Measurements from ENCODE around the gene CCNL2.

CCNL2 gene

GRCh38 chr1:1356796-1357401 is 42.2 kb downstream of the CCNL2 start:
- no peak for DNase-seq (ENCODE audit: low read depth in 1 of 2, low spot score in 1 of 2)

DNA sequence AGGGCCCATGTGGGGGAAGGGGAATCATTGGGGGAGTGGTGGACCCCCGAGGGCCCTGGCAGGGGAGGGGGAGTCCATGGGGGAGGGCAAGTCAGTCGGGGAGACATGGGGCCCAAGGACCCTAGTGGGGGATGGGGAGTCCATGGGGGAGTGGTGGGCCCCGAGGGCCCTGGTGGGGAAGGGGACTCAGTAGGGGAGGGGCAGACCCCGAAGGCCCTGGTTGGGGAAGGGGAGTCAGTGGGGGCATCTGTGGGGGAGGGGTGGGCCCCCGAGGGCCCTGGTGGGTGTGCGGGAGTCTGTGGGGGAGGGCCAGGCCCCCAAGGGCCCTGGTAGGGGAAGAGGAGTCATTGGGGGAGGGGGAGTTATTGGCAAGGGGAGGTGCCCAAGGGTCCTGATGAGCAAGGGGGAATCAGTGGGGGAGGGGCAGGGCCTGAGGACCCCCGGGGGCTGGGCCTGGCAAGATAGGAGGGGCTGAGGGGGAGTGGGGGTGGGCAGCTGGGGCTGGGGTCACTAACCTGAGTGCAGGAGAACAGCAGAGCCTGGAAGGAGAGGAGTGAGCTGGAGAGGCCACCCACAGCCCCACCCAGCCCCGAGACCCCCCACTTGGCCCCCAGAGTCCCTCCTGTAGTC is 42.9 kb downstream of the CCNL2 start:
- DNase-seq (ENCODE audit: low read depth in 1 of 2, low spot score in 1 of 2) = no peak

DNA sequence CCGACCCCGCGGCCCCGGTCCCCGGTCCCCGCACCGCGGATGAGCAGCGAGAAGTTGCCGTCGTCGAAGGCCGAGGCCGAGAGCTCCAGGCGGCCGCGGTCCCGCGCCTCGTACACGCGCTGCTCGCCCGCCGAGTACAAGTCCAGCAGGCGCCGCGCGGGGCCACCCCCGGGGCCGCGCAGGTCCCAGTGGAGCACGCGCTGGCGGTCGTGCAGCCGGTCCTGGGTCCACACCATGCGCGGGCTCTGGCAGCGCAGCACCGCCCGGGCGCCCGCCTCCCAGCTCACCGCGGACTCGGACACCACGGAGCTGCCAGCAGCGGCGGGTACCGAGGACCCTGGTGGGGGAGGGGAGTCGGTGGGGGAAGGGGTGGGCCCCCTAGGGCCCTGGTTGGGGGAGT is 43.7 kb downstream of the CCNL2 start:
- no peak for DNase-seq (ENCODE audit: low read depth in 1 of 2, low spot score in 1 of 2)

DNA sequence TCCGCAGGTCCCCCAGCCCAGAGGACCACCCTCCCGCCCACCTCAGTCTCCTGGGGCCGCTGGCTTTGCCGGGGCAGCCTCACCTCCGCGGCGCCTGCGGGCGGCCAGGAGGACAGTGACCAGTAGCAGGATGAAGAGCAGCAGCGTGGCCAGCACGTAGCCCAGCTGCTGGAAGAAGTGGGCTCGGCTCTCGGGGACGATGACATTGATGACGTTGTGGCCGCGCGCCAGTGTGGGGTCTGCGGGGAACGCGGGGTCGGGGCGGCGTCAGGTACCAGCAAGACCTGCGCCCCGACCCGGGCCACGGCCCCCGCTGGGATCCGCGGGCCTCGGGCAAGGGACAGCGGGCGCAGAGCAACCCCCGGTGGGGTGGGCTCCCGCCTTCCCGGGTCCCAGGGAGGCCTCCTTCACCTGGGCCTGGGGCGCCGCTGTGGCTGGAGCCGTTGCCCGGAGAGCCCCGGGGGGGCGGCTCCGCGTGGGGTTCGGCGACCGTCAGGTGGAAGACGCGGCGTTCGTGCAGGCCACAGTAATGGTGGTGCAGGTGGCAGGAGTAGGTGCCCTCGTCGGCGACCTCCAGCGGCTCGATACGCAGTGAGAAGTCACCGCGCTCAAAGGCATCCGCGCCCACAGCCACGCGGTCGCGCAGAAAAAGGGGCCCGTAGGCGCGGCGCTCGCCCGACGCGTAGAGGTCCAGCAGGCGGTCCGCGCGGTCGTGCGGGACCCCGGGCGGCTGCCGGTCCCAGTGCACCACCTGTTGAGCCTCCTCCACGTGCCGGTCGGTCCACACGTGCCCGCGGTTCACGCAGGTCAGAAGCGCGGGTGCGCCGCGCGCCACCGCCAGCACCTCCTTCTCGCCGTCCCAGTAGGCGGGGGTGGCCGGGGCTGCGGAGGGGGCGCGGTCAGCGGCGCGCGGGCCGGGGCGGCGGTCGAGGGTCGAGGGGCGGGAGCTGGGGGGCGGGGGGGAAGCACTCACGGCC is 44.6 kb downstream of the CCNL2 start:
- DNase-seq (ENCODE audit: low read depth in 1 of 2, low spot score in 1 of 2) = no peak

GRCh38 chr1:1353389-1354151 is 45.6 kb downstream of the CCNL2 start:
- DNase-seq (ENCODE audit: low read depth in 1 of 2, low spot score in 1 of 2) = no peak

- DNase-seq (ENCODE audit: low read depth in 1 of 2, low spot score in 1 of 2) = no peak
These were observed 46.2 kb downstream of the CCNL2 start for GRCh38 chr1:1352786-1353388.

- no peak for DNase-seq (ENCODE audit: low read depth in 1 of 2, low spot score in 1 of 2)
These were observed 47.4 kb downstream of the CCNL2 start for GRCh38 chr1:1351511-1352427.

DNA sequence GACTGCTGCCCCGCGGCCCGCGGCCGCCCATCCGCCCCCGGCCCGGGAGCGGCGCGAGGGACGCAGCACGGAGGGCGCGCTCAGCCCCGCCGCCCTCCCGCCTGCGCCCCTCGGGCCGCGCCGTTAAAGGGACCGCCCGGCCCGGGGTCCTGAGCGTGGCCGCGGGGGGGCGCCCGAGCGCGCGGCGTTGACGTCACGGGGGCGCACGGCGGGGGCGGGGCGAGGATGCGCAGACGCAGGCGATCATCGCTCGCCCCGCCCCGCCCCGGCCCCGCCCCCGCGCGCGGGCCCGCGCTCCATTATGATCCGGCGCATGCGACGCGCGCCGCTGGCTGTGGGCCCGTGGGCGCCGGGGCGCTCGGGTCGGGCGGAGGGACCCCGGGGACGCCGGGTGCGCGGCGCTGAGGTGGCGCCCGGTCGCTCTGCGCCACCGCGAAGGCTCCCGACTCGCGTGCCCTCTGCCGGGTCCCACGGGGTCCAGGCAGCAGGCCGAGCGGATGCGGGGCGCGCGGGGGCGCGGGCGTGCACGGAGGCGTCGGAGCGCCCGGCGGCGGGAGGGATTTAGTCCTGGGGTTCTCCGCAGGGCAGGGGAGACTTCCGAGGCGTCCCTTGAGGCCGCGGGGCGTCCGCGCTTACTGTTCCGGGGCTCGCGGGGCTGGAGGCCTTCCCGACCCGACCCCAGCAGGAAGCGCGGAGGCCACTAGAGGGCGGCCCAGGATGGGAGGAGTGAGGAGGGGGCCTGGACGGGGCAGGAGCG is 49.7 kb downstream of the CCNL2 start, which contains the start of gene DVL1:
DVL1 (minus strand) TSS at position 163 of the 757 bp plus-strand sequence. CDS start 353 bp downstream, outside the sequence.
- DNase-seq (ENCODE audit: low read depth in 1 of 2, low spot score in 1 of 2) = peak; percentile 50 to 55

DNA sequence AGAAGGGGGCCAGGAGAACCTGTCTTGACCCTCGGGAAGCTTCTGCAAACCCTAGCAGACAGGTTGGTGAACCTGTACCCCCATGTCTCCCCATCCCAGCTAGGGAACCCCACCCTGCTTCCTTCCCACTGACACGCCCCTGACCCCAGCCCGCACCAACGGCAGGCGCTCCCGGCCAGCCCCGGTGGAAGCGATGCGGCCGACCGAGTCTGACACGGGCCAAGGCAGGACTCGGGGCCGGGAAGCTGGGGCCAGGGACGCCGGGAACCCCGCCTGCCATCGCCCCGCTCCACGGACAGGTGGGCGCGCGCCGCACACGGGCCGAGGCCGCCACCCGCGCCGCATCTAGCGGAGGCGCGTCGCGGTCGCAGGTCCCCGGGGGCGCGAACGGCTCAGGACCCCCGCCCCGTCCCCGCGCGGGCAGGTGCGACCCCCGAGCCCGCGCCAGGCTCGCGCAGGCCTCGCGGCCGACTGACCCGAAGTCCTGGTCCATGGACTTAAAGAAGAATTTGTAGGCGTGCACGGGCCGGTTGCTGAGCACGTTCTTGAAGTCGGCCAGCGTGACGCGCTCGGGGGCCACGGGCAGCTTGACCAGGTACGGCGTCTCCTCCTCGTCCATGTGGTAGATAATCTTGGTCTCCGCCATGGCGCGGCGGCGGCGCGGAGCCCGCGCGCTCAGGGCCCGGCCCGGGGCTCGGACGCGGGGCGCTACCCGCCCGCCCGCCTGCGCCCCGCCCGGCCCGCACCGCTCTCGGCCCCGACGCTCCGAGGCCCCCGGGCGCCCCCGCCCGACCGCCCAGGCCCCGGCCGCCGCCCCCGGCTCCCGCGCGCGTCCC is 50.5 kb downstream of the CCNL2 start:
- no peak for DNase-seq (ENCODE audit: low read depth in 1 of 2, low spot score in 1 of 2)

DNA sequence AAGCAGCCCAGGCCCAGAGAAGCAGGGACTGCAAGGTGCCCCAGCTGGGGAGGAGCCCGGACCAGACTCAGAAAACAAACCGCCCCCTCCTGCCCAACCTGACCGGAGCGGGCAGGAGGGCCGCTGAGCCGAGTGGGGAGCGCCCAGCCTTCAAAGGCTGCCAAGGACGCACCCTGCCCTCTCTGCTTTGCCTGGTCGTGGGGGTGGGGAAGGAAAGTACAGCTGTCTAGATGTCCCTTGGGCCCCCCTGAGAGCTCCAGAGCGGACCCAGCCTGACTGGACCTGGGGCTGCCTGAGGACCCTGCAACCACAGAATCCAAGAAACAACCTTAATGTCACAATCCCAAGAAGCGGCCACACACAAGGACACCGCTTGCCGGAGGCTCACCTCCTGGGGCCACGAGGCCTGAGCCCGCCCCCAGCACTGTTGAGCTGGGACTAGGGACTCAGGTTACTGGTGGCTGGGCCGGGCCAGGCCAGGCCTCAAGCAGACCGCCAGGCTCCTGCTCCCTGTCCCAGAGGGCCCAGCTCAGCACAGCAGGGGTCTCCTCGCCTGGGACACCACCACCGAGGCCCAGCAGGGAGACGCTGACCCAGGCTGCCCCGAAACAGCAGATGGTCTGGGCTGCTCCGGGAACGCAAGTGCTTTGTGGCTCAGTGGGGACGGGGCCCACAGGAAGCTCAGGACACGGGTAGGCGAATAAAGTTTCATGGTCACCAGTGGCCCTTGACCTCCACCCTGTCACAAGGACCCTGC is 51.3 kb downstream of the CCNL2 start:
- no peak for DNase-seq (ENCODE audit: low read depth in 1 of 2, low spot score in 1 of 2)

GRCh38 chr1:1347026-1347595 is 52.0 kb downstream of the CCNL2 start:
- DNase-seq (ENCODE audit: low read depth in 1 of 2, low spot score in 1 of 2) = no peak

DNA sequence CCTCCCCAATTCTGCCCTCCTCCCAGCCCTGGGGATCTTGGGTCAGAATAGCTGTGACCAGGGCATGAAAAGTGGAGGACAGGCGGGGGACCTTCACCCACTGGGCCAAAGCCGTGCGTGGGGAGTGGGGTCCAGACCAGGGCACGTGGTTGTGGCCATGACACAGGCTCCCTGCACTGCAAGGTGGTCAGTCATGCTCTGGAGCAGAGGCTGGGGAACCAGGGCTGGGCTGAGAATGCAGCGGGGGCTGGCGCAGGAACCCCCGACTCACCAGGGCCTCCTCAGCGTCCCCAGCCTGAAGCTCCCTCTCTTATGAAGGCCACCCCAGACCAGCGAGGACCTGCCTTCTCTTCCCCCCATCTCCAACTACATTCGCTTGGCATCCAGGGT is 52.6 kb downstream of the CCNL2 start:
- no peak for DNase-seq (ENCODE audit: low read depth in 1 of 2, low spot score in 1 of 2)

DNA sequence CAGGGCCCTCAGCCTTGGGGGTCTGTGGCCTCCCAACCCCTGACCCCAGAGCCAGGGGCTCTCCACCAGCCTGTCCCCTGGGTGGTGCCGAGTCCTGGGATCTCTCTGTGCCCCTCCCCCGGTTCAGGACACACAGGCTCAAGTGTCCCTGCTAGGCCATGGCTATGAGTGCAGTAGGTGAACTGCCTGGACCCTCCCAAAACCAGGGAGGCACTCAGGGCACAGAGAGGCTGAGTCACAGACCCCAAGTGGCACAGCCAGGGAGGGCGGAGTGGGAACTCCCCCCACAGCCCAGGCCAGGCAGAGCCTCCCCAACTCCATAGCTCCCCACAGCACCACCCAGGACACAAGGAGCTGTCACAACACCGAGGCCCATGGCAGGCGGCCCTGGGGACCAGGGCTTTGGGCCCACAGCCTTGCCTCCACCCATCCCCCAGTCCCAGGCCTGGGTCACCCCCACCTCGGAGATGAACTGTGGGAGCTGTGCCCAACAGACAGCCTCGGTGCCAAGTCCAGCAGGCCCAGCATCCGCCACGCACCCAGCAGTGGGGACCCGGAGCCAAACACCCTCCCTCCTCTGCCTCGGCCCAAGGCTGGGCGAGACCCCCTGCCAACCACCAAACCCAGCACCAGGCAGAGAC is 53.2 kb downstream of the CCNL2 start:
- no peak for DNase-seq (ENCODE audit: low read depth in 1 of 2, low spot score in 1 of 2)

- no peak for DNase-seq (ENCODE audit: low read depth in 1 of 2, low spot score in 1 of 2)
These were observed 53.8 kb downstream of the CCNL2 start for GRCh38 chr1:1345384-1345783.

- DNase-seq (ENCODE audit: low read depth in 1 of 2, low spot score in 1 of 2) = peak in 1 of 2 donors; percentile 55
These were observed 54.3 kb downstream of the CCNL2 start for GRCh38 chr1:1344655-1345361.

All from activated CD4-positive, alpha-beta T cell treated with anti-CD3 and anti-CD28 coated beads, Interleukin-2, amount 50 U/mL, for 24 hours (primary cell).